Activated CD8-positive, alpha-beta T cell treated with anti-CD3 and anti-CD28 coated beads for 36 hours (primary cell): ENCODE results near the gene SUSD4. TPM values are rescaled to one million over a fixed set of nuclear protein-coding genes. Genes with fewer than 3 reads are reported as not detected.

Experiments
- ATAC-seq: fragments of 200-7000 bp; cut with Tn5 transposase; one replicate; pipeline ENCODE4 v1.10.0; 2021; ENCODE audit warnings: mild to moderate bottlenecking, moderate library complexity
- CTCF ChIA-PET: fragments of 350-600 bp; sonication (Branson Sonifier 250); formaldehyde crosslinking; loops from one replicate; lab custom pipeline; 2021; ENCODE audit warnings: antibody characterized with exemption; lab: Charles Lee
- POLR2A ChIA-PET: fragments of 350-600 bp; sonication (Branson Sonifier 250); formaldehyde crosslinking; loops from one replicate; lab custom pipeline; 2021; ENCODE audit warnings: antibody characterized with exemption; lab: Charles Lee
- DNase-seq: peaks from one replicate; pipeline ENCODE4 v3.0.0-alpha.2; 2020
- H3K27ac Mint-ChIP-seq: one replicate; pipeline ENCODE4 v1.8.0; 2021; ENCODE audit warnings: mild to moderate bottlenecking, mixed read lengths
- H3K27me3 Mint-ChIP-seq: one replicate; pipeline ENCODE4 v1.8.0; 2021; ENCODE audit warnings: mixed read lengths
- H3K36me3 Mint-ChIP-seq: one replicate; pipeline ENCODE4 v1.8.0; 2021; ENCODE audit warnings: low read depth, mixed read lengths
- H3K4me1 Mint-ChIP-seq: one replicate; pipeline ENCODE4 v1.8.0; 2021; ENCODE audit warnings: low read depth, mixed read lengths
- H3K4me3 Mint-ChIP-seq: one replicate; pipeline ENCODE4 v1.8.0; 2021; ENCODE audit warnings: mild to moderate bottlenecking, moderate library complexity, mixed read lengths
- H3K9me3 Mint-ChIP-seq: one replicate; pipeline ENCODE4 v1.8.0; 2021; ENCODE audit warnings: mixed read lengths
- CTCF ChIP-seq: fragments of 200-600 bp; IDR thresholded peaks from one replicate; pipeline ENCODE4 v1.8.0; 2022; ENCODE audit warnings: antibody characterized with exemption, mild to moderate bottlenecking
- intact Hi-C: fragments of 100-400 bp; cut with micrococcal nuclease; formaldehyde crosslinking; loops from one replicate; pipeline ENCODE4 v1.10.0; 2022
- total RNA-seq, 2 experiments: library from RNA; stranded (reverse); gene quantifications; one replicate each; pipeline ENCODE4 v1.2.3, GENCODE V29; 2021

SUSD4 gene
- total RNA-seq, 2 experiments from 2014 or later: 0.29 to 0.43 TPM

- ATAC-seq (no peak), DNase-seq (no peak)
- intact Hi-C loops: no loop called here
- CTCF ChIA-PET: interaction anchor here (1.3 to 2.8 kb wide), 4 partner anchors 21 to 127 kb away, joined by 4 to 13 read pairs (median 6); no protein-coding TSS in a partner anchor
- Mint-ChIP-seq H3K27me3 (no peaks in the 10 kb centered on the region), H3K9me3 (no peaks in the 10 kb centered on the region), H3K4me1 (peaks cover 21% of the 10 kb centered on the region), H3K4me3 (no peak overlapping the region), H3K36me3 (no peaks in the 10 kb centered on the region), H3K27ac (no peak overlapping the region)
- POLR2A ChIA-PET: no interaction called here
- no peak for TF ChIP-seq CTCF
These were observed 113.4 kb downstream of the SUSD4 start for GRCh38 chr1:223250632-223251015.

GRCh38 chr1:223249854-223250631, 113.9 kb downstream of the SUSD4 start:
- Mint-ChIP-seq H3K4me1 (peaks cover 26% of the 10 kb centered on the region), H3K36me3 (no peaks in the 10 kb centered on the region), H3K27ac (no peak overlapping the region), H3K27me3 (no peaks in the 10 kb centered on the region), H3K4me3 (no peak overlapping the region), H3K9me3 (no peaks in the 10 kb centered on the region)
- no peak for DNase-seq
- TF ChIP-seq CTCF: no peak
- ChIA-PET CTCF (interaction anchor here (1.3 to 2.8 kb wide), 4 partner anchors 20 to 126 kb away, joined by 4 to 13 read pairs (median 6); no protein-coding TSS in a partner anchor), POLR2A (no interaction called here)
- intact Hi-C loops: no loop called here
- ATAC-seq: no peak

- no peaks in the 10 kb centered on the region for H3K36me3 Mint-ChIP-seq
These were observed 115.2 kb downstream of the SUSD4 start for GRCh38 chr1:223248770-223249140.

GRCh38 chr1:223248001-223248769, 115.8 kb downstream of the SUSD4 start:
- H3K9me3 Mint-ChIP-seq: no peaks in the 10 kb centered on the region
- POLR2A ChIA-PET: no interaction called here
- no peak overlapping the region for H3K4me3 Mint-ChIP-seq
- peaks cover 38% of the 10 kb centered on the region for H3K4me1 Mint-ChIP-seq
- no peaks in the 10 kb centered on the region for H3K36me3 Mint-ChIP-seq
- intact Hi-C loops: no loop called here
- DNase-seq: no peak
- CTCF ChIA-PET: interaction anchor here (1.0 to 2.8 kb wide), 2 partner anchors 105 to 115 kb away, joined by 3 to 13 read pairs; partner anchors contain the start of gene TLR5
- no peak for TF ChIP-seq CTCF
- no peak overlapping the region for H3K27ac Mint-ChIP-seq
- no peaks in the 10 kb centered on the region for H3K27me3 Mint-ChIP-seq
- ATAC-seq: peak; percentile 7

More at GRCh38 chr1:223248770-223249140, 115.2 kb downstream of the SUSD4 start:
- Mint-ChIP-seq H3K4me3 (no peak overlapping the region), H3K27ac (no peak overlapping the region), H3K9me3 (no peaks in the 10 kb centered on the region), H3K4me1 (peaks cover 38% of the 10 kb centered on the region), H3K27me3 (no peaks in the 10 kb centered on the region)
- intact Hi-C loops: no loop called here
- peak; percentile 16 for ATAC-seq
- peak; percentile 47 for DNase-seq
- no peak for TF ChIP-seq CTCF
- CTCF ChIA-PET: interaction anchor here (1.0 to 2.8 kb wide), 2 partner anchors 105 to 115 kb away, joined by 3 to 13 read pairs; partner anchors contain the start of gene TLR5
- POLR2A ChIA-PET: no interaction called here
